Peyer's patch (tissue), 4 donors: ENCODE data around the gene HYKK. TPM values are rescaled to one million over a fixed set of nuclear protein-coding genes. Genes with fewer than 3 reads are reported as not detected.

Experiments used
- DNase-seq, 3 donors: peaks; one replicate each; pipeline ENCODE4 v3.0.0-alpha.2; 2017 to 2019
- H3K27ac ChIP-seq, 4 donors: fragments of 200-600 bp; sonication (generic); one replicate each; pipeline ENCODE4 v1.5.1; 2016 to 2019
- H3K27me3 ChIP-seq, 2 donors: fragments of 200-600 bp; sonication (generic); one replicate each; pipeline ENCODE4 v1.5.1; 2019
- H3K36me3 ChIP-seq, 3 donors: fragments of 200-600 bp; sonication (generic); one replicate each; pipeline ENCODE4 v1.5.1; 2016 to 2019
- H3K4me1 ChIP-seq, 4 donors: fragments of 200-600 bp; sonication (generic); one replicate each; pipeline ENCODE4 v1.5.1; 2016 to 2019
- H3K4me3 ChIP-seq, 4 donors: fragments of 200-600 bp; sonication (generic); 1 replicate in 3 of 4; 2 replicates in 1 of 4; pipeline ENCODE4 v1.5.1; 2016 to 2019; ENCODE audit warnings: mild to moderate bottlenecking in 1 of 4
- H3K9me3 ChIP-seq, 4 donors: fragments of 200-600 bp; sonication (generic); one replicate each; pipeline ENCODE4 v1.5.1; 2016 to 2019; ENCODE audit warnings: mild to moderate bottlenecking in 1 of 4
- CTCF ChIP-seq, 6 experiments: fragments of 450-650 bp in 4 of 6; fragments of 200-600 bp in 2 of 6; sonication (generic) in 1 of 6; IDR thresholded peaks; one replicate each; pipeline ENCODE4 v1.5.1; 2017 to 2019; ENCODE audit warnings: antibody characterized with exemption in 6 of 6, mild to moderate bottlenecking in 3 of 6, moderate library complexity in 1 of 6
- POLR2A ChIP-seq, 2 donors: fragments of 450-650 bp; IDR thresholded peaks; one replicate each; pipeline ENCODE4 v1.5.1; 2017; ENCODE audit warnings: antibody characterized with exemption in 2 of 2, mild to moderate bottlenecking in 2 of 2, moderate library complexity in 2 of 2
- total RNA-seq, 4 donors: library from RNA; depleted of rRNA; stranded (reverse); fragments of >200 nt; gene quantifications; one replicate each; pipeline ENCODE4 v1.1.0, GENCODE V29; 2016

Gene HYKK
- total RNA-seq, 4 donors from 2014 or later: 12.4 to 32.9 (median 26.8) TPM

DNA sequence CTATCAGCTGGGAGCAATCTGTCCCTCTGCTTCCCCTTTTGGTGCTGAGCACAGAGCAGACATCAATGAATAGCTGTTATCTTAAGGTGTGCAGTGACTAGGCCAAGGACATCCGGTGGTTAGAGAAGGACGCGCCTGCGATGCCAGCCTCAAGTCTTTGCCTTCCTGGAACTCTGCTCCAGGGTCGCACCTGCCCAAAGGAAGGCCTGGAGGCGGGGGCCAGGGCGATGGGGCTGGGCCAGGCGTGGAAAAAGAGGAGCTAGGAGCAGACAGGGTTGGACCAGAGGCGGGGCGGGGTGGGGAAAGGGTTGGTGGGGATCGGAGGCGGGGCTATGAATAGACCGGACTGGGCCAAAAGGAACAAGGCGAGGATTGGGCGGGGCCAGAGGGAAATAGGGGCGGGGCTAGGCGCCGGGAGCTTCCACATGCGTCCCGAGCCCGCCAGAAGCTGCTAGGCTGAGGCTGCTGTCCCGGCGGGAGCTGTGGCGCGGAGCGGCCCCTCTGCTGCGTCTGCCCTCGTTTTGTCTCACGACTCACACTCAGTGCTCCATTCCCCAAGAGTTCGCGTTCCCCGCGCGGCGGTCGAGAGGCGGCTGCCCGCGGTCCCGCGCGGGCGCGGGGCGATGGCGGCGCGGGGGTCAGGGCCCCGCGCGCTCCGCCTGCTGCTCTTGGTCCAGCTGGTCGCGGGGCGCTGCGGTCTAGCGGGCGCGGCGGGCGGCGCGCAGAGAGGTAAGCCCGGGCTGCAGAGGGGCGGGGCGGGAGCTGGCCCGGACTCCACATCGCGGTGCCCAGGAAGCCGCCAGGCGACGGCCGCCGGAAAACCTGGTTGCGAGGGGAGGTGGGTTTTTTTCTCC lies 57.9 kb downstream of the HYKK start, which contains the start of gene CHRNA5:
TSS of gene CHRNA5 (plus strand) at position 424 of the 854 bp plus-strand sequence. CDS start at position 624, 200 bp downstream.
- peaks cover 0 to 17% (median 2%) of the 10 kb centered on the region in 4 donors for H3K4me1 ChIP-seq
- DNase-seq: peak; percentile 92 to 97 (median 95)
- peak within 1 kb of the TSS; percentile 55 to 93 (median 79) for H3K4me3 ChIP-seq
- peak within 1 kb of the TSS in 3 of 4 donors; percentile 61 to 80 (median 75) for H3K27ac ChIP-seq
- no peaks in the 10 kb centered on the region for H3K9me3 ChIP-seq
- TF ChIP-seq POLR2A (IDR thresholded peaks at IDR 0.05): no peak
- no peak for TF ChIP-seq CTCF (IDR thresholded peaks at IDR 0.05)
- no peaks in the 10 kb centered on the region for H3K27me3 ChIP-seq
- no peaks in the 10 kb centered on the region for H3K36me3 ChIP-seq

GRCh38 chr15:78565951-78566774 lies 58.8 kb downstream of the HYKK start:
- Histone ChIP-seq H3K27me3 (no peaks in the 10 kb centered on the region), H3K9me3 (no peaks in the 10 kb centered on the region), H3K4me3 (peak overlapping the region; percentile 55 to 93 (median 79)), H3K27ac (peak overlapping the region in 3 of 4 donors; percentile 61 to 80 (median 75)), H3K4me1 (peaks cover 0 to 17% (median 2%) of the 10 kb centered on the region in 4 donors), H3K36me3 (no peaks in the 10 kb centered on the region)
- DNase-seq: no peak
- TF ChIP-seq POLR2A (IDR thresholded peaks at IDR 0.05): no peak
- TF ChIP-seq CTCF (IDR thresholded peaks at IDR 0.05): peak in 2 of 6 experiments; percentile 3 to 9

GRCh38 chr15:78567531-78567930 lies 60.2 kb downstream of the HYKK start:
- no peak overlapping the region for H3K4me3 ChIP-seq
- peaks cover 0 to 17% (median 2%) of the 10 kb centered on the region in 4 donors for H3K4me1 ChIP-seq
- no peaks in the 10 kb centered on the region for H3K9me3 ChIP-seq
- H3K27ac ChIP-seq: no peak overlapping the region
- TF ChIP-seq CTCF (IDR thresholded peaks at IDR 0.05) (no peak), POLR2A (IDR thresholded peaks at IDR 0.05) (no peak)
- H3K36me3 ChIP-seq: no peaks in the 10 kb centered on the region
- H3K27me3 ChIP-seq: no peaks in the 10 kb centered on the region
- DNase-seq: no peak

- Histone ChIP-seq H3K27me3 (no peaks in the 10 kb centered on the region), H3K36me3 (no peaks in the 10 kb centered on the region), H3K4me1 (peaks cover 0 to 11% (median 0%) of the 10 kb centered on the region in 4 donors), H3K9me3 (no peaks in the 10 kb centered on the region), H3K27ac (no peak overlapping the region), H3K4me3 (no peak overlapping the region)
- DNase-seq: no peak
- TF ChIP-seq CTCF (IDR thresholded peaks at IDR 0.05) (no peak), POLR2A (IDR thresholded peaks at IDR 0.05) (no peak)
Measured at GRCh38 chr15:78570710-78571109, 63.3 kb downstream of the HYKK start.

GRCh38 chr15:78571382-78571781 lies 64.0 kb downstream of the HYKK start:
- Histone ChIP-seq H3K4me1 (peaks cover 0 to 4% (median 0%) of the 10 kb centered on the region in 4 donors), H3K36me3 (no peaks in the 10 kb centered on the region), H3K27me3 (no peaks in the 10 kb centered on the region), H3K9me3 (no peaks in the 10 kb centered on the region), H3K4me3 (no peak overlapping the region), H3K27ac (no peak overlapping the region)
- TF ChIP-seq POLR2A (IDR thresholded peaks at IDR 0.05): no peak
- no peak for TF ChIP-seq CTCF (IDR thresholded peaks at IDR 0.05)
- no peak for DNase-seq
